Activated CD4-positive, alpha-beta T cell treated with anti-CD3 and anti-CD28 coated beads for 1 hour (primary cell): ENCODE results near the gene SYNE1.
"Not testable (repeated sequence)": the region's sequence is repeated elsewhere in the genome, so short reads cannot be mapped to it uniquely, and the experiment has no call there.

Experiments
- DNase-seq: peaks from one replicate; pipeline ENCODE4 v3.0.0-alpha.2; 2020

SYNE1 gene

GRCh38 chr6:152637296-152638047 lies at the start of gene SYNE1:
TSS of gene SYNE1 (minus strand) at chr6:152637362. CDS start at chr6:152628331, 9,031 bp downstream.
- no peak for DNase-seq

- no peak for DNase-seq
These were observed 48.7 kb upstream of the SYNE1 start for GRCh38 chr6:152685819-152686218.

GRCh38 chr6:152682935-152683334 lies 45.8 kb upstream of the SYNE1 start:
- not testable (repeated sequence) for DNase-seq

GRCh38 chr6:152682141-152682540 lies 45.0 kb upstream of the SYNE1 start:
- no peak for DNase-seq

- DNase-seq, result no peak
These were observed 43.8 kb upstream of the SYNE1 start for GRCh38 chr6:152680879-152681517.

GRCh38 chr6:152680151-152680550 lies 43.0 kb upstream of the SYNE1 start:
- no peak for DNase-seq

GRCh38 chr6:152673236-152673635 lies 36.1 kb upstream of the SYNE1 start:
- DNase-seq, result no peak

GRCh38 chr6:152671171-152671570 lies 34.0 kb upstream of the SYNE1 start:
- no peak for DNase-seq

GRCh38 chr6:152669895-152670294 lies 32.7 kb upstream of the SYNE1 start:
- DNase-seq, result no peak

GRCh38 chr6:152661776-152662175 lies 24.6 kb upstream of the SYNE1 start:
- no peak for DNase-seq

- DNase-seq, result no peak
These were observed 14.8 kb upstream of the SYNE1 start for GRCh38 chr6:152651986-152652385.

GRCh38 chr6:152648105-152648504 lies 10.9 kb upstream of the SYNE1 start:
- no peak for DNase-seq

GRCh38 chr6:152646732-152647131 lies 9.6 kb upstream of the SYNE1 start:
- not testable (repeated sequence) for DNase-seq

GRCh38 chr6:152642578-152643375 lies 5.6 kb upstream of the SYNE1 start:
- no peak for DNase-seq

- DNase-seq, result no peak
These were observed 410 bp downstream of the SYNE1 start for GRCh38 chr6:152636609-152637295.

- no peak for DNase-seq
These were observed 1.0 kb downstream of the SYNE1 start for GRCh38 chr6:152636021-152636608.

- no peak for DNase-seq
These were observed 2.4 kb downstream of the SYNE1 start for GRCh38 chr6:152634773-152635172.

- no peak for DNase-seq
These were observed 4.9 kb downstream of the SYNE1 start for GRCh38 chr6:152632121-152632782.

GRCh38 chr6:152631376-152631775 lies 5.8 kb downstream of the SYNE1 start:
- DNase-seq, result no peak

GRCh38 chr6:152630832-152631231 lies 6.3 kb downstream of the SYNE1 start:
- DNase-seq, result no peak

- no peak for DNase-seq
These were observed 11.9 kb downstream of the SYNE1 start for GRCh38 chr6:152625213-152625612.

GRCh38 chr6:152614776-152615175 lies 22.4 kb downstream of the SYNE1 start:
- not testable (repeated sequence) for DNase-seq
